Measurements from ENCODE around the gene GRSF1.
"Not testable (repeated sequence)": the region's sequence is repeated elsewhere in the genome, so short reads cannot be mapped to it uniquely, and the experiment has no call there.

The GRSF1 gene

GRCh38 chr4:70839589-70840093 is at the start of gene GRSF1:
GRSF1 (minus strand) TSS chr4:70839890; CDS start chr4:70839827, 63 bp downstream.
- peak; percentile 78 for DNase-seq

DNA sequence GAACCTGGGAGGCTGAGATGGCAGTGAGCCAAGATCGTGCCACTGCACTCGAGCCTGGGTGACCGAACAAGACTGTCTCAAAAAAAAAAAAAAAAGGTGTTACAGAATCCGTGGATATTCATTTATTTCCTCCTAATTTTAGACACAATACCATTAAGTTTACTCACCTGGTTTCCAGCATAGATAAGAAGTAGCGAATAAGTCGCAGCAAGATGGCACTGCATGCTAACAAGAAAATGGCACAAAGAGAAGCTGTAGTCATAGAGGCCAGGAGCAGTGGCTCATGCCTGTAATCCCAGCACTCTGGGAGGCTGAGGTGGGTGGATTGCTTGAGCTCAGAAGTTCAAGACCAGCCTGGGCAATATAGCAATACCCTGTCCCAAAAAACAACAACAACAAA is 45.5 kb upstream of the GRSF1 start:
- no peak for DNase-seq

DNA sequence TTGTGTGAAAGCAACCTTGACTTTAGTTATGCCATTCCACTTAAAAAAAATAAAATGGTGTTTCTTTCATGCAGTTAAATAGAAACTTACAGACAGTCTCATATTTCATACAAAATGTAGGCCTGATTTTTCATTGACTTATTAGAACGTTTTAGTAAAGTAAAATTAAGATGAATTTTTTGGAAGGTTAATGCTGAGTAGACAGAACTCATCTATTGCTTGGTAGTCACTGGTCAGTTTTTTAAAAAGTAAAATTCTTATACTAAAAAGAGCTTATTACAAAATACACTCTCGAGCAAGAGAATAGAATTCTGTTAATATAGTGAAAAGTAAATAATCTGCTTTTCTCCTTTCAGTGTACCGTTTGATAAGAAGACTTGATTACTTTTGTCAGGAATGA is 41.0 kb upstream of the GRSF1 start:
- DNase-seq = no peak

DNA sequence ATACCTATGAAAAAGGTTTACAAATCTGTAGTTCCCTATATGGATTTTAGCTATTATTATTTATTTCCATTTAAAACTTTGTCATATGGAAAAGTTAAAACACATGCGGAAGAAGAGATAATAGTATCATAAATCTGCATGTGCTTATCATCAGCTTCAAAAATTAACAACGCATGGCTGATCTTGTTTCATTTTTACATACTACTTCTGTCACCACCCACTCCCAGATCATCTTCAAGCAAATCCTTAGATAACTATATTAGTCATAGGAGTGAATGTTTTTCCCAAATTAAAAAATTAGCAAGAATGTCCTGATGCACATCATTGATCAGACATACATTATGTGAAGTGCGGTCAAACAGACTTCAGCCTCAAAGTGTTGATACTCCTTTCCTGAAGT is 37.9 kb upstream of the GRSF1 start:
- DNase-seq = no peak

GRCh38 chr4:70874268-70875156 is 34.8 kb upstream of the GRSF1 start:
- no peak for DNase-seq

GRCh38 chr4:70873216-70873615 is 33.5 kb upstream of the GRSF1 start:
- no peak for DNase-seq

GRCh38 chr4:70868778-70869177 is 29.1 kb upstream of the GRSF1 start:
- no peak for DNase-seq

DNA sequence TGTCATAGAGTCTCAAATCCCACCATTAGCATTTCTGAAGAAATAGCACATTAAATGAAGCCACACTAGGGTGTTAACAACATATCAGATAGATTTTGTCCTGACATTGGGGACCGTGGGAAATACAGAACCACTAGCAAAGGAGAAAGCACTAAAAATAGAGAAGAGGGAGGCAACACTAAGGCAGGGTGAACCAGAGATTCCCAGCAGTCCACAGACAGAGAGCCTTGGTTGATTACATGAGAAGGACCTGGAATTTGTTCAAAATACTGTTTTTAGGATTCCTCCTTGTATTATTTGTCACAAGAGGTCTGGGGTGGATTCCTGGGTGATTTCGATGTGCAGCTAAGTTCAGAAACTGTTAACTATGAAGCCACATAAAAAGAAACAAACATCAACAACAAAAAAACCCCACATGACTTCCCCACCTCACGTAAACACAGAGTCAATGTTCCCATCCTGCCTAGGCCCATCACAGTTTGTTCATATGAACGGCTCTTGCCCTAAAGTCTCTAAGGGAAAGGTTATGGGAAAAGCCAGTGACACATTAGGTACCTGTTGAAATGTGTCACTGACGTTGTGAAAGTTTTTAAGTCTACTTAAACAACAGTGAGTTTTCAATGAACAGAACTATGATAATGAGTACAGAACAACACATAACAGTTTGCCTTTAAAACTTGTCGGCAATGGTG is 23.6 kb upstream of the GRSF1 start:
- DNase-seq = no peak

GRCh38 chr4:70859066-70859465 is 19.4 kb upstream of the GRSF1 start:
- no peak for DNase-seq

DNA sequence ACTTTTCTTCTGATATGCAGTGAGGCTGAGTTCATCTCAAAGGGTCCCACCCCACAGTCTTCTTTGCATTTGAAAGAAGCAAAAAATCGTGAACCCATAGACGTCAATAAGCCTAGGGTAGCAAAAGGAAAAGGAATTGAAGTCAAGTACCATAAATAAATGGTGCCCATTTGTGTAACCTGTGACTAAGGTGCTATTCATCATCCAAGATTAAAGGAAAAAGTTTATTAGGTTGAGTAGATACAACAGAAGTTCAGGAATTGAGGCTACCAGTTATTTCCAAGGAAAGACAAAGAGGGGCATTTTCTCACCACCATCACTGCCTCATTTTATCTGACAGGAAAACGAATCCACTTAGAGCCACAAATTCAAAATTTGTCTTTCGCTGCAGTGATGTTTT is 18.8 kb upstream of the GRSF1 start:
- no peak for DNase-seq

- DNase-seq = no peak
Observed at GRCh38 chr4:70855464-70855863, 15.8 kb upstream of the GRSF1 start.

- DNase-seq = no peak
Observed at GRCh38 chr4:70849291-70849690, 9.6 kb upstream of the GRSF1 start.

- DNase-seq = no peak
Observed at GRCh38 chr4:70844180-70844579, 4.5 kb upstream of the GRSF1 start.

DNA sequence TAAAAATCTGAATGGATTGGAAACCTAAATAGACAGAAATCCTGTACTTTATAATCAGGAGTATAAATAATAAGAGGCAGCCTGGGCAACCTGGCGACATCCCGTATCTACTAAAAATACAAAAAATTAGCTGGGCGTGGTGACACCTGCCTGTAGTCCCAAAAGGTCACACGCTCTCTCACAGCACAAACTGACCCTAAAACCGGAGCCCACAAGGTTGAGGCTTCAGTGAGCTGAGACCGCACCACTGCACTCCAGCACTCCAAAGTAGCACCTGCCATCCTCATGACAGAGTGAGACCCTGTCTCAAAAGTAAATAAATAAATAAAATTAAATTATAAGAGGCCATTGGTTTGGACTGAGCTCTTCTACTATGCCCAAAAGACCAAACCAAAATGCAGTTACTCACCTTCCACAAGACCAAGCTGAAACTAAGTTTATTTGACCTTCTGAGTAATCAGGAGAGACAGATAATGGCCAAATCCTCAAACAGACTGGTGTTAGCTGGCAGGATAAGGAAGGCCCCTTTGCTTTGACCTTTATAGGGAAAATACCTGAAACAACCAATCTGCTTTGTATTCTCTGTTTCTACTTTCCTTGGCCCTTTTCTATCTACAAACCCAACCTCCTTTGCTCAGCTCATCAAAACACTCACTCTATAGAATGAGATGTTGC is 3.2 kb upstream of the GRSF1 start:
- no peak for DNase-seq

GRCh38 chr4:70841951-70842350 is 2.3 kb upstream of the GRSF1 start:
- no peak for DNase-seq

DNA sequence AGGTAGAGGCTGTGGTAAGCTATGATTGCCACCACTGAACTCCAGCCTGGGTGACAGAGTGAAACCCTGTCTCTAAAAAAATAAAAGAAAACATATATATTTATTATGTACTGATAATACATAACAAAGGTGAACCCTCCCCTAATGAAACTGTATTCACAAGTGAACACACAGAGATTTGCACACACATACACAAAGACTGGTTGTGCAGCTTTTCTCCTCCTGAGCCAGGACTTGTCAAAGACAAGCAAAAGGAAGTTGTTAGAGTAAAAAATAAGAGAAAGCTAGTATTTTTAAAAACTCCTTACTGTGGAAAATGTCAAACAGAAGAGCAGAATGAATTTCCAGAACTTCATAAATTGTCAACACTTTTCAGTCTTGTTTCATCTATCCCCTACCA is 1.5 kb upstream of the GRSF1 start:
- DNase-seq = no peak

GRCh38 chr4:70840631-70841030 is 941 bp upstream of the GRSF1 start:
- not testable (repeated sequence) for DNase-seq

- DNase-seq = not testable (repeated sequence)
Observed at GRCh38 chr4:70840137-70840536, 447 bp upstream of the GRSF1 start.

GRCh38 chr4:70838666-70839588 is 763 bp downstream of the GRSF1 start:
- DNase-seq = peak; percentile 25

DNA sequence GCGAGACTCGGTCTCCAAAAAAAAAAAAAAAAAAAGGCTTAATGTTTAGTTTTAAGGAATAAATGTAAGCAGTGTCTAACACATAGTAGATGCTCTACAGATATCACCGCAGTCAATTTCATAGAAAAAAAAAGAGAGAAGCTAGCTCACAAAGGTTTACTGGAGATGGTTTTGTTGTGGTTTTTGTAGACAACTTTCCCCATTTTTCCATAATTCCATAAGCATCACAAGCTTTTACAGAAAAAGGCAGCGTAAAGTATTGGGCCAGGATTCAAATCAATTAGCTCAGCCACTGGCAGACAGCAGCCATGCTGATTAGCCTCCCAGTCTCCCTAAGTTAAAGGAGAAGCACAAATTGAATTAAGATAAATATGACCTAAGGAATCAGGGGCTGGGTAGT is 1.5 kb downstream of the GRSF1 start:
- DNase-seq = no peak

DNA sequence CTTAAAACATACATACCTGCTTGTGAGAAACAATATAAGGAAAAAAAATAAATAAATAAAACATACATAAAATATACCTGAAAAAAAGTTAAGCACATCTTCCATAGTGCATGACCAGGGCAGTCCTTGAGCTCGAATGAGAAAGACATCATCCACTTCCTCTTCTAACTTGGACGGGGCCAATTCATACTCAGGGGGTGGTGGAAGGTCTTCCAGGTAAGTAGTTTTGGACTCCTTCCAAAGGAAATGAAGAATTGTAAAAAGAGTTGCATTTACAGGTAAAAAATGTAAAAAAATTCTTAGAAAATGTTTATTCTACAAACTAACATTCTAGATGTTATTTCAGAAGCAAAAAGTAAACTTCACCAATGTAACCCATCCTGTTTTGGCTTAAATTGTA is 3.6 kb downstream of the GRSF1 start:
- no peak for DNase-seq

DNA sequence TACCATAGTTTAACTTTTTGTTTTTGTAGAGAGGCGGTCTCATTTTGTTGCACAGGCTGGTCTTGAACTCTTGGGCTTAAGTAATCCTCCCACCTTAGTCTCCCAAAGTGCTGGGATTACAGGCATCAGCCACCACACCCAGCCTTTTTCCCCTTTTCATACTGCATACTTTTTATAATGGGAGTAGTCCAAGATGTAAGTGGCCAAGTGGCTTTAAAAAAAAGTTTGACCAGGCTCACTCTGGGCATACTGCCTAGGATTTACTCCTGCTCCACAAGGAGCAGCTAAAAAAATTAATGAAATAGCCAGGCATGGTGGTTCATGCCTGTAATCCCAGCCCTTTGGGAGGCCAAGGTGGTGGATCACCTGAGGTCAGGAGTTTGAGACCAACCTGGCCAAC is 6.0 kb downstream of the GRSF1 start:
- DNase-seq = no peak

Data from amniotic stem cell (primary cell).